Activated CD4-positive, CD25-positive, alpha-beta regulatory T cell (primary cell): ENCODE data around the gene KRT83.
"Not testable (repeated sequence)": the region's sequence is repeated elsewhere in the genome, so short reads cannot be mapped to it uniquely, and the experiment has no call there.

Experiments used
- DNase-seq, 4 experiments: peaks; one replicate each; lab custom pipeline; 2025; lab: John Stamatoyannopoulos, UW

The KRT83 gene

GRCh38 chr12:52332381-52332780 is 11.2 kb upstream of the KRT83 start:
- DNase-seq = no peak

- no peak for DNase-seq
Observed at GRCh38 chr12:52331833-52332232, 10.6 kb upstream of the KRT83 start.

- DNase-seq = no peak
Observed at GRCh38 chr12:52331039-52331438, 9.8 kb upstream of the KRT83 start.

GRCh38 chr12:52327830-52328500 is 6.8 kb upstream of the KRT83 start:
- no peak for DNase-seq

- peak in 3 of 4 experiments; percentile 27 to 56 (median 49) for DNase-seq
Observed at GRCh38 chr12:52327052-52327829, 6.0 kb upstream of the KRT83 start.

GRCh38 chr12:52324153-52324444 is 2.9 kb upstream of the KRT83 start:
- DNase-seq = no peak

GRCh38 chr12:52323416-52324152 is 2.4 kb upstream of the KRT83 start:
- DNase-seq = no peak

- DNase-seq = no peak
Observed at GRCh38 chr12:52323001-52323400, 1.8 kb upstream of the KRT83 start.

GRCh38 chr12:52322069-52322468 is 871 bp upstream of the KRT83 start:
- no peak for DNase-seq

- no peak for DNase-seq
Observed at GRCh38 chr12:52321418-52321817, 220 bp upstream of the KRT83 start.

- no peak for DNase-seq
Observed at GRCh38 chr12:52319097-52319496, 2.1 kb downstream of the KRT83 start.

- DNase-seq = no peak
Observed at GRCh38 chr12:52318241-52318990, 2.8 kb downstream of the KRT83 start.

GRCh38 chr12:52317468-52318052 is 3.6 kb downstream of the KRT83 start:
- no peak for DNase-seq

- DNase-seq = no peak
Observed at GRCh38 chr12:52316701-52317100, 4.5 kb downstream of the KRT83 start.

- DNase-seq = no peak
Observed at GRCh38 chr12:52316290-52316689, 4.9 kb downstream of the KRT83 start.

- not testable (repeated sequence) for DNase-seq
Observed at GRCh38 chr12:52315721-52316120, 5.5 kb downstream of the KRT83 start.

- no peak for DNase-seq
Observed at GRCh38 chr12:52314511-52314910, 6.7 kb downstream of the KRT83 start.

GRCh38 chr12:52313926-52314325 is 7.3 kb downstream of the KRT83 start:
- no peak for DNase-seq

GRCh38 chr12:52313461-52313860 is 7.7 kb downstream of the KRT83 start:
- DNase-seq = no peak

GRCh38 chr12:52312086-52312485 is 9.1 kb downstream of the KRT83 start:
- DNase-seq = no peak

- DNase-seq = no peak
Observed at GRCh38 chr12:52311285-52311648, 9.9 kb downstream of the KRT83 start.
